Measurements from ENCODE around the gene CMTM1.

Gene CMTM1

GRCh38 chr16:66541388-66542355 lies 24.6 kb upstream of the CMTM1 start:
- Histone ChIP-seq H3K4me1 (ENCODE audit: control insufficient read depth, low read depth, low read length) (peaks cover 9% of the 10 kb centered on the region), H3K9me3 (ENCODE audit: control insufficient read depth, low read depth, low read length) (no peaks in the 10 kb centered on the region), H3K27ac (ENCODE audit: low read length) (no peak overlapping the region)

GRCh38 chr16:66542396-66542795 lies 23.8 kb upstream of the CMTM1 start:
- no peak overlapping the region for H3K9ac ChIP-seq (ENCODE audit: low read length)
- H3K36me3 ChIP-seq (ENCODE audit: control insufficient read depth, low read depth, low read length), result no peaks in the 10 kb centered on the region
- no peaks in the 10 kb centered on the region for H3K27me3 ChIP-seq (ENCODE audit: control insufficient read depth, insufficient read depth, low read length)
- no peak overlapping the region for H3K4me3 ChIP-seq (ENCODE audit: low read length)
- no peak overlapping the region for H3K27ac ChIP-seq (ENCODE audit: low read length)
- H3K9me3 ChIP-seq (ENCODE audit: control insufficient read depth, low read depth, low read length), result no peaks in the 10 kb centered on the region
- H3K4me1 ChIP-seq (ENCODE audit: control insufficient read depth, low read depth, low read length), result peaks cover 9% of the 10 kb centered on the region

More at GRCh38 chr16:66541388-66542355, 24.6 kb upstream of the CMTM1 start:
- Histone ChIP-seq H3K9ac (ENCODE audit: low read length) (no peak overlapping the region), H3K4me3 (ENCODE audit: low read length) (no peak overlapping the region), H3K36me3 (ENCODE audit: control insufficient read depth, low read depth, low read length) (no peaks in the 10 kb centered on the region), H3K27me3 (ENCODE audit: control insufficient read depth, insufficient read depth, low read length) (no peaks in the 10 kb centered on the region)

GRCh38 chr16:66543541-66543940 lies 22.7 kb upstream of the CMTM1 start:
- H3K27ac ChIP-seq (ENCODE audit: low read length), result no peak overlapping the region
- no peaks in the 10 kb centered on the region for H3K27me3 ChIP-seq (ENCODE audit: control insufficient read depth, insufficient read depth, low read length)
- H3K4me1 ChIP-seq (ENCODE audit: control insufficient read depth, low read depth, low read length), result peaks cover 9% of the 10 kb centered on the region
- no peaks in the 10 kb centered on the region for H3K9me3 ChIP-seq (ENCODE audit: control insufficient read depth, low read depth, low read length)
- no peak overlapping the region for H3K9ac ChIP-seq (ENCODE audit: low read length)
- H3K36me3 ChIP-seq (ENCODE audit: control insufficient read depth, low read depth, low read length), result no peaks in the 10 kb centered on the region
- no peak overlapping the region for H3K4me3 ChIP-seq (ENCODE audit: low read length)

GRCh38 chr16:66544016-66544757 lies 22.1 kb upstream of the CMTM1 start:
- Histone ChIP-seq H3K4me3 (ENCODE audit: low read length) (no peak overlapping the region), H3K4me1 (ENCODE audit: control insufficient read depth, low read depth, low read length) (peaks cover 9% of the 10 kb centered on the region), H3K27ac (ENCODE audit: low read length) (no peak overlapping the region), H3K9me3 (ENCODE audit: control insufficient read depth, low read depth, low read length) (no peaks in the 10 kb centered on the region), H3K27me3 (ENCODE audit: control insufficient read depth, insufficient read depth, low read length) (no peaks in the 10 kb centered on the region), H3K36me3 (ENCODE audit: control insufficient read depth, low read depth, low read length) (no peaks in the 10 kb centered on the region), H3K9ac (ENCODE audit: low read length) (no peak overlapping the region)

GRCh38 chr16:66547101-66547989 lies 18.9 kb upstream of the CMTM1 start:
- H3K4me3 ChIP-seq (ENCODE audit: low read length), result no peak overlapping the region
- H3K4me1 ChIP-seq (ENCODE audit: control insufficient read depth, low read depth, low read length), result peaks cover 6% of the 10 kb centered on the region
- H3K9ac ChIP-seq (ENCODE audit: low read length), result no peak overlapping the region
- no peak overlapping the region for H3K27ac ChIP-seq (ENCODE audit: low read length)
- no peaks in the 10 kb centered on the region for H3K9me3 ChIP-seq (ENCODE audit: control insufficient read depth, low read depth, low read length)
- no peaks in the 10 kb centered on the region for H3K36me3 ChIP-seq (ENCODE audit: control insufficient read depth, low read depth, low read length)
- H3K27me3 ChIP-seq (ENCODE audit: control insufficient read depth, insufficient read depth, low read length), result peaks cover 5% of the 10 kb centered on the region

- H3K36me3 ChIP-seq (ENCODE audit: control insufficient read depth, low read depth, low read length), result no peaks in the 10 kb centered on the region
- H3K4me3 ChIP-seq (ENCODE audit: low read length), result no peak overlapping the region
- H3K9ac ChIP-seq (ENCODE audit: low read length), result no peak overlapping the region
- peaks cover 5% of the 10 kb centered on the region for H3K4me1 ChIP-seq (ENCODE audit: control insufficient read depth, low read depth, low read length)
- H3K27ac ChIP-seq (ENCODE audit: low read length), result no peak overlapping the region
- H3K9me3 ChIP-seq (ENCODE audit: control insufficient read depth, low read depth, low read length), result no peaks in the 10 kb centered on the region
- H3K27me3 ChIP-seq (ENCODE audit: control insufficient read depth, insufficient read depth, low read length), result peaks cover 10% of the 10 kb centered on the region
These were observed 18.2 kb upstream of the CMTM1 start for GRCh38 chr16:66548068-66548467.

- peak overlapping the region; percentile 81 for H3K9ac ChIP-seq (ENCODE audit: low read length)
- peak overlapping the region; percentile 78 for H3K4me3 ChIP-seq (ENCODE audit: low read length)
- peaks cover 5% of the 10 kb centered on the region for H3K4me1 ChIP-seq (ENCODE audit: control insufficient read depth, low read depth, low read length)
- H3K27me3 ChIP-seq (ENCODE audit: control insufficient read depth, insufficient read depth, low read length), result peaks cover 17% of the 10 kb centered on the region
- no peaks in the 10 kb centered on the region for H3K9me3 ChIP-seq (ENCODE audit: control insufficient read depth, low read depth, low read length)
- H3K27ac ChIP-seq (ENCODE audit: low read length), result no peak overlapping the region
- H3K36me3 ChIP-seq (ENCODE audit: control insufficient read depth, low read depth, low read length), result no peaks in the 10 kb centered on the region
These were observed 17.4 kb upstream of the CMTM1 start for GRCh38 chr16:66548868-66549267.

GRCh38 chr16:66549284-66550131 lies 16.7 kb upstream of the CMTM1 start, which contains the start of gene TK2:
Gene TK2, minus strand, starts transcription at chr16:66550122. Its CDS starts 61 bp downstream, at chr16:66550061.
- Histone ChIP-seq H3K27me3 (ENCODE audit: control insufficient read depth, insufficient read depth, low read length) (peaks cover 17% of the 10 kb centered on the region), H3K9ac (ENCODE audit: low read length) (peak within 1 kb of the TSS; percentile 81), H3K4me3 (ENCODE audit: low read length) (peak within 1 kb of the TSS; percentile 78), H3K4me1 (ENCODE audit: control insufficient read depth, low read depth, low read length) (peaks cover 5% of the 10 kb centered on the region), H3K27ac (ENCODE audit: low read length) (peak within 1 kb of the TSS; percentile 29), H3K9me3 (ENCODE audit: control insufficient read depth, low read depth, low read length) (no peaks in the 10 kb centered on the region), H3K36me3 (ENCODE audit: control insufficient read depth, low read depth, low read length) (no peaks in the 10 kb centered on the region)

GRCh38 chr16:66551348-66551759 lies 14.9 kb upstream of the CMTM1 start:
- Histone ChIP-seq H3K4me1 (ENCODE audit: control insufficient read depth, low read depth, low read length) (peaks cover 5% of the 10 kb centered on the region), H3K27me3 (ENCODE audit: control insufficient read depth, insufficient read depth, low read length) (peaks cover 17% of the 10 kb centered on the region), H3K36me3 (ENCODE audit: control insufficient read depth, low read depth, low read length) (peaks cover 2% of the 10 kb centered on the region), H3K4me3 (ENCODE audit: low read length) (no peak overlapping the region), H3K27ac (ENCODE audit: low read length) (no peak overlapping the region), H3K9ac (ENCODE audit: low read length) (no peak overlapping the region), H3K9me3 (ENCODE audit: control insufficient read depth, low read depth, low read length) (no peaks in the 10 kb centered on the region)

GRCh38 chr16:66551788-66552285 lies 14.4 kb upstream of the CMTM1 start:
- H3K4me3 ChIP-seq (ENCODE audit: low read length), result peak overlapping the region; percentile 43
- H3K36me3 ChIP-seq (ENCODE audit: control insufficient read depth, low read depth, low read length), result peaks cover 2% of the 10 kb centered on the region
- H3K27ac ChIP-seq (ENCODE audit: low read length), result no peak overlapping the region
- H3K9ac ChIP-seq (ENCODE audit: low read length), result peak overlapping the region; percentile 5
- H3K9me3 ChIP-seq (ENCODE audit: control insufficient read depth, low read depth, low read length), result no peaks in the 10 kb centered on the region
- H3K4me1 ChIP-seq (ENCODE audit: control insufficient read depth, low read depth, low read length), result peaks cover 5% of the 10 kb centered on the region
- peaks cover 17% of the 10 kb centered on the region for H3K27me3 ChIP-seq (ENCODE audit: control insufficient read depth, insufficient read depth, low read length)

Data from iPS-18a (cell line).